Caki2 (cell line): ENCODE data around the gene UBE2C. TPM values are rescaled to one million over a fixed set of nuclear protein-coding genes. Genes with fewer than 3 reads are reported as not detected.
"Not testable (repeated sequence)": the region's sequence is repeated elsewhere in the genome, so short reads cannot be mapped to it uniquely, and the experiment has no call there.

Experiments
- DNase-seq: peaks from one replicate; pipeline ENCODE4 v3.0.0-alpha.2; 2015; ENCODE audit warnings: low read depth
- in situ Hi-C: cut with HindIII; loops from 2 replicates; pipeline ENCODE4 v1.10.0; 2016; ENCODE audit warnings: low sequenced_read_pairs, low pct_unique_long_range_greater_than_20kb, mixed read lengths
- total RNA-seq: library from RNA; depleted of rRNA; stranded (reverse); fragments of >200 nt; shearing (Covaris generic); gene quantifications from 2 replicates; pipeline ENCODE4 v1.2.3, GENCODE V29; 2014; ENCODE audit warnings: low replicate concordance; rRNA removed

The UBE2C gene
- total RNA-seq: 112 and 164 TPM in 2 replicates

GRCh38 chr20:45812157-45813005, at the start of gene UBE2C:
Gene UBE2C, plus strand, starts transcription at chr20:45812644. Its CDS starts 52 bp downstream, at chr20:45812696.
- DNase-seq: peak; percentile 99
- in situ Hi-C loops: no loop called here

GRCh38 chr20:45764618-45765282, 47.7 kb upstream of the UBE2C start:
- DNase-seq, in situ Hi-C loops: not testable (repeated sequence)

GRCh38 chr20:45765307-45765875, 47.1 kb upstream of the UBE2C start:
- in situ Hi-C loops: no loop called here
- DNase-seq: no peak

GRCh38 chr20:45765980-45766379, 46.5 kb upstream of the UBE2C start:
- DNase-seq: no peak
- in situ Hi-C loops: no loop called here

- no peak for DNase-seq
- in situ Hi-C loops: no loop called here
Observed at GRCh38 chr20:45768479-45768878, 44.0 kb upstream of the UBE2C start.

- in situ Hi-C loops: no loop called here
- peak; percentile 81 for DNase-seq
Observed at GRCh38 chr20:45771182-45771759, 41.2 kb upstream of the UBE2C start.

- no peak for DNase-seq
- in situ Hi-C loops: no loop called here
Observed at GRCh38 chr20:45772693-45773092, 39.8 kb upstream of the UBE2C start.

GRCh38 chr20:45774945-45775344, 37.5 kb upstream of the UBE2C start:
- DNase-seq: no peak

GRCh38 chr20:45775411-45775810, 37.0 kb upstream of the UBE2C start:
- in situ Hi-C loops: no loop called here
- no peak for DNase-seq

More at GRCh38 chr20:45774945-45775344, 37.5 kb upstream of the UBE2C start:
- in situ Hi-C loops: no loop called here

GRCh38 chr20:45776931-45777330, 35.5 kb upstream of the UBE2C start:
- no peak for DNase-seq
- in situ Hi-C loops: no loop called here

- in situ Hi-C loops: no loop called here
- DNase-seq: peak; percentile 100
Observed at GRCh38 chr20:45779011-45779915, 33.2 kb upstream of the UBE2C start.

GRCh38 chr20:45780159-45780558, 32.3 kb upstream of the UBE2C start:
- in situ Hi-C loops: no loop called here
- DNase-seq: no peak

GRCh38 chr20:45781391-45781931, 31.0 kb upstream of the UBE2C start:
- DNase-seq: peak; percentile 96
- in situ Hi-C loops: no loop called here

- in situ Hi-C loops: no loop called here
- peak; percentile 83 for DNase-seq
Observed at GRCh38 chr20:45782890-45783289, 29.6 kb upstream of the UBE2C start.

GRCh38 chr20:45783656-45784294, 28.7 kb upstream of the UBE2C start:
- no peak for DNase-seq
- in situ Hi-C loops: no loop called here

GRCh38 chr20:45788351-45788750, 24.1 kb upstream of the UBE2C start:
- no peak for DNase-seq
- in situ Hi-C loops: no loop called here
